HG02798 (cell line): ENCODE results near the gene NECAP2.
"Not testable (repeated sequence)": the region's sequence is repeated elsewhere in the genome, so short reads cannot be mapped to it uniquely, and the experiment has no call there.

Experiments used
- ATAC-seq: cut with Tn5 transposase; IDR thresholded peaks from one replicate; pipeline ENCODE4 v1.9.1; 2021; ENCODE audit warnings: mild to moderate bottlenecking; ENCODE audit not compliant: unreplicated experiment, poor library complexity

Gene NECAP2

DNA sequence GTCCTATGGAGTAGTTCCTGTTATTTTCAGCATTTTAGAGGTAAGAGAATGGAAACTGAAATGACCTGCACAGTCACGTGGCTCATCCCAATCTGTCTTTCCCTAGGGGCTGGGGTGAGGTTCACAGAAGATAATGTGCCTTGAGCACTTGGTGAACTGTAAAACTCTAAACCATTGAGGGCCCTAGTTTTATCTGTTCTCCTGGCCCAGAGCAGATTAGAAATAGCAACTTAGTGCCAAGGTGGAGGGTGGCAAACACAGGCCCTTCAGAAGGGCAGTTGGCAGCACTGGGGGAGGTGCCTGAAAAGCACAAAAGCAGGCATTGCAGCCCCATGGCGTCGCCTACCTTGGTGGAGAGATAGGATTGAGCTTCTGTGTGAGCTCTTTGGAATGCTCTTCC, 14.4 kb downstream of the NECAP2 start:
- ATAC-seq, result not testable (repeated sequence)

DNA sequence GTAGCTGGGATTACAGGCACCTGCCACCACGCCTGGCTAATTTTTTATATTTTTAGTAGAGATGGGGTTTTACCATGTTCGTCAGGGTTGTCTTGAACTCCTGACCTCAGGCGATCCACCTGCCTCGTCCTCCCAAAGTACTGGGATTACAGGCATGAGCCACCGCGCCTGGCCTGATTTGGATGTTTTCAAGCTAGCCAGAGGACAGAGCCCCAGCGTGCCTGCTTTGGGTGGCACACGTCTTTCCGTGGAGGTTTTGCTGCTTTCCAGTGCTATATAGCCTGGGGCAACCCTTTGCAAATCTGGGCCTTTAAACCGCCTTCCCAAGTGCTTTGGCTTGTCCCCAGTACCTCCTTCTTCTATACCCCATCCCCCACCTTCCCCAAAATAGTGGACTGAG, 15.6 kb downstream of the NECAP2 start:
- not testable (repeated sequence) for ATAC-seq

DNA sequence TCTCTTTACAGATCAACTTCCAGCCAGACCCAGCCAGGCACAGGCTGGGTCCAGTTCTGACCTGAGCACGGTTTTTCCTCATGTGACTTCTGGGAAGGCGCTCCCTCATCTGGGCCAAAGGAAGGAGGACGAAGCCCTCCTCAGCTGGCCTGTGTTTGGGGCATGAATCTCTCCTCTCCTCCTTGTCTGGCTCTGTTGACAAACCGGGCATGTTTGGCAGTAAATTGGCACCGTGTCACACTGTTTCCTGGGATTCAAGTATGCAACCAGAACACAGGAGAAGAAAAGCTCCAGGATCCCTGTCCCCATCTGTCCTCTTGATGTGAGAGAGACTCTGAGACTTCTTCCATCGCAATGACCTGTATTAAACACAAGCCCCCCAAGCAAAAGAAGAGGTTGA, 18.3 kb downstream of the NECAP2 start:
- ATAC-seq, result no peak

DNA sequence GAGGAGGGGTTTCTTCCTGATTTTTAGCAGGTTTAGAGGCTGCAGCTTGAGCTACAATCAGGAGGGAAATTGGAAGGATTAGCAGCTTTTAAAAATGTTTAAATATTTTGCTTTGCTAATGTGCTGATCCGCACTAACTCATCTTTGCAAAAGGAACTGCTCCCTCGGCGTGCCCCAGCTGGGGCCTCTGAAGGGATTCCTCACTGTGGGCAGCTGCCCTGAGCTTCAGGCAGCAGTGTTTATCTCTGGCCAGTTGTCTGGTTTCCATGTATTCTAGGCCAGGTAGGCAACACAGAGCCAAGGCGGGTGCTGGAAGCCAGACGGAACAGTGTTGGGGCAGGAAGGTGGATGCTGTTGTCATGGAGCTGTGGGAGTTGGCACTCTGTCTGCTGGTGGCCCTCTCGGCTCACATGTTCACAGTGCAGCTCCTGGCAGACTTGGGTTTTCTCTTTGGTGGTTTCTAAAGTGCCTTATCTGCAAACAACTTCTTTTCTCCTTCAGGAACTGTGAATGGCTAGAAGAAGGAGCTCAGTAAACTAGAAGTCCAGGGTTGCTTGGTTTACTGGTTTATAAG, 18.9 kb downstream of the NECAP2 start:
- ATAC-seq, result no peak

DNA sequence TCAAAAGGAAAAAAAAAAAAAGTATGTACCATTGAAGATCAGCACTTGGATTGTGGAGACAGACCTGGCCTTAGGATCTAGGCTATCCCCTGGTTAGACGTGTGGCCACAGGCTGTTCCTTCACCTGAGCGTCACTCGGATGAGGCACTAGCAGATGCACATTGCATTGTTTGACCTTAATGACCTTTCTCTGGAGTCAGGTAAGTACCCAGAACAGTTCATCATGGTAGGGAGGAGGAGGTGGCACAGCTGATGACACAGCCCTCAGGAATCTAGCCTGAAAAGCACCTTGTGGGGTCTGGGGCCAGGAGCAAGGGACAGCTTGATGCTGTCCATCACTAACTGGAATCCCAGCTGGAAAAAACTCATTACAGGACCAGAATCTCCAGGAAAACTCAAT, 21.2 kb downstream of the NECAP2 start:
- no peak for ATAC-seq

DNA sequence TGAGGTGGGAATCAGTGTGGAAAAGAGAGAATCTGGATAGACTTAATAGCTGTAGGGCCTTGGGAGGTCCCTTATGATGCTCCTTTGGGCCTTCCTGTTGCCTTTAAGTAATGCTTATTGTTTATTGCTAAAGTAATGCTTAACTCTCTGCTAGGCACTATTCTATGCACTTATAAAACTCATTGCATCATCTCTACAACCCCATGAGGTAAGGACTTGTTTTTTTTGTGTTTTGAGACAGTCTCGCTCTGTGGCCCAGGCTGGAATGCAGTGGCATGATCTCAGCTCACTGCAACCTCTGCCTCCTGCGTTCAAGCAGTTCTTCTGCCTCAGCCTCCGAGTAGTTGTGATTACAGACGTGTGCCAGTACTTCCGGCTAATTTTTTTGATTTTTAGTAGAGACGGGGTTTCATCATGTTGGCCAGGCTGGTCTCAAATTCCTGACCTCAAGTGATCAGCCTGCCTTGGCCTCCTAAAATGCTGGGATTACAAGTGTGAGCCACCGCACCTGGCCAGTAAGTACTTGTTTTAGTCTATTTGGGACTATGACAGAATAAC, 22.3 kb downstream of the NECAP2 start:
- no peak for ATAC-seq

DNA sequence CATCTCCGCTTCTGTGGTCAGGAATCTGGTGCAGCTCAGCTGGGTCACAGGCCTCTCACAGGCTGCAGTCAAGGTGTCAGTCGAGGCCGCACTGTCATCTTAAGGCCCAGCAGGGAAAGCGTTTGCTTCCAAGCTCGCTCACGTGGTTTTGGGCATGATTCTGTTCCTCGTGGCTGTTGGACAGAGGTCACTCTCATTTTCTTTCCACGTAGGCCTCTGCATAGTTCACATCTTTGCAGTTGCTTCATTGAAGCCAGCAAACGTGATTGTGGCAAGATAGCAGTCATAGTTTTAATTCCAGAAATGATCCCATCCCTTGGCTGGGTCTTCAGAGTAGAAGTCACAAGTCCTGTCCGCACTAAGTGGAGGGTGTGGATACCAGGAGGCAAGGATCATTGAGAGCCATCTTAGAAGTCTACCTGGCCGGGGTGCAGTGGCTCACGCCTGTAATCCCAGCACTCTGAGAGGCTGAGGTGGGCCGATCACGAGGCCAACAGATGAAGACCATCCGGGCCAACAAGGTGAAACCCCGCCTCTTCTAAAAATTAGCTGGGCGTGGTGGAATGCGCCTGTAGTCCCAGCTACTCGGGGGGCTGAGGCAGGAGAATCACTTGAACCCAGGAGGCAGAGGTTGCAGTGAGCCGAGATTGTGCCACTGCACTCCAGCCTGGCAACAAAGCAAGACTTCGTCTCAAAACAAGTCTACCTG, 24.5 kb downstream of the NECAP2 start:
- no peak for ATAC-seq

DNA sequence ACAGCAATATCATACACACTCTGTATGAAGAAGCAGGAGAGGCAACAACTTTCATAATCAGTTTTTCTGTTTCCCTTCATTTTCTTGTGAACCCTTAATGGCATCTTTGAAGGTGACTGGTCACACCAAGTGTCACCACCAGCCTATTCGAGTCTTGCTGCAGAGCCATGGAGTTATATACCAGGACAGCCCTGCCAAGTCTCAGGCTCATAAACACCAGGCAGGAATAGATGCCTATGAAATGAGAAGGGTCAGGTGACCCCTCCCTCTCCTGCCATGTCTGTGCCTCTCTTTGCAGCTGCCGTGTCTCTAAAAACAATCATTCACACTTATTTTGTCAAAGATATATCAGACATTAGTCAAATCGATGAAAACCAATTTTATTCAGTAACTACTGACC, 28.0 kb downstream of the NECAP2 start:
- no peak for ATAC-seq

DNA sequence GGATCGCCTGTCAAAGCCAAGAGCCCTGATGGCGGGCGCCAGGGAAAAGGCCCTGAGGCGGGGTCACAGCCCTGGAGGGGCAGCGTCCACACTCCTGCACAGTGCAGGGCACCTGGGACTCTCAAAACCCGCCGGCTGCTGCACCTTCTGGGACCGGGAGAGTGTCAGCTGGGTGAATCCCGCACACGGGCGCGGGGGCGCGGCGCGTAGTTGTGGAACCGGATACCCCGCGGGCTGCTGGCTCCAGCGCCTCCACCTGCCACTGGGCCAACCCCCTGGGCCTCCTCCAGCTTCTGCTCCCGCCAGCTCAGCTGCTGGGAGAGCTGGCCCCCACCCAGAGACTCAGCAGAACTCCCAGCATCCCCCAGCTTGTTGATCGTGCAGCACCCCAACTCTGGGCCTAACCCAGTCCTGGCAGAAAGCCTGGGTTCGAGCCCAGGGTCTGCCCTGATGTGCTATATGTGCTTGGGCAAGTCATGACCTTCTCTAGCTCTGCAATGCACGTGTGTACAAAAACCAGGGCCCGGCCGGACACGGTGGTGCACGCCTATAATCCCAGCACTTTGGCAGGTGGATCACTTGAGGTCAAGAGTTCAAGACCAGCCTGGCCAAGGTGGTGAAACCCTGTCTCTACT, 33.8 kb downstream of the NECAP2 start:
- no peak for ATAC-seq

DNA sequence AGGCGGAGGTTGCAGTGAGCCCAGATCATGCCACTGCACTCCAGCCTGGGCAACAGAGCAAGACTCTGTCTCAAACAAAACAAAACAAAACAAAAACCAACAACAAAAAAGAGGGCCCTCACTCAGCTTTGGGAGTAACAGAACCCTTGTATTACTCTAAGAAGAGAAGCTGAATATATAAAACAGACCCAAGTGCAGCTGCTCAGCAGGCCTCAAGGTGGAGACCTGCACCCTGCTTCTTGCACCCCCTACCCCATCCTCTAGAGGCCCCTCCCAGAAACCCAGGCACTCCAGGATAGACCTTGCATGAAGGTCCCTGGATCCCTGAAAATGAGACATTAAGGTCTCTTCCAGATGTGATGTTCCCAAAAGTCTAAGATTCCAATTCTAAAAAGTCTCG, 34.4 kb downstream of the NECAP2 start:
- not testable (repeated sequence) for ATAC-seq

DNA sequence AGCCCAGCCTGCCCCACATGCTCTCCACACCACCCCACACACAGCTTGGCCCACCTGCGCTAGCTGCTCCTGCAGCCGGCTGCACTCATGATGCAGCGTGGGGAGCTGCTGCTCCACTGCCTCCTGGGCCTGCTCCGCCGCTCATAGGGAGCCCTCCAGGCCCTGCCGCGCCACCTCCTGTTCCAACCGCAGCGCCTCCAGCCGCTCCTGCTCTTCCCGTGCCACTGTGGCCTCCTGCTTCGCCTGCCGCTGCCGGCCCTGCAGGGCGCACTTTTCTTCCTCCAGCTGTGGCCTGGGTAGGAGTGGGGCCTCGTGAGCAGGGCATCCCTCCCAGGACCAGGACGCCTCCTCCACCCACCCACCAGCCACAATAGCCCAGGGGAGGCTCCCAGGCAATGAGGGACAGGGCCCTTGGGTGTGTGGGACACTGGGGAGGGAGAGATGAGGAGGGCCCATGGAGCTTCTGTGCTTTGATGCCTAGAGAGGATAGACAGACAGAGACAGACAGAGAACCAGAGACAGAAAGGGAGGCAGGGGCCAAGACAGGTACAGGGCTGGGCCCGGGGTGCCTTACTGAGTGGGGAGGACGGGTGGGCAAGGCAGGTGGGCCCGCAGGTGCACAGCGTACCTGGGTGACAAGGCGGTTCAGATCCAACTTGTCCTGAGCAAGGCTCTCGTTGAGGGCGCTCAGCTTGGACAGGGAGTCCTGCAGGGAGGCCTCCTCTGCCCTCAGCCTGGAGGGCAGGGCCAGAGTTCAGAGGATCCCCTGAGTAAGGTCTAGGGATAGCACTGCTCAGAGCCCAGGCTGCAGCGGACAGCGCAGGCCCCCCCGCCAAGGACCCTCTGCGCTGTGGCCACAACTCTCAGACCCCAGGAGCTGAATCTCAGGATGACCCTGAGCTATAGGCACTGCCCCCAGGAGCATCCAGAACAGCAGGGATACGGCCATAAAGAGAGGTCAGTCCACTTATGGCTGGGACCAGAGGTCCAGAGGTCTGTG, 35.5 kb downstream of the NECAP2 start:
- not testable (repeated sequence) for ATAC-seq

DNA sequence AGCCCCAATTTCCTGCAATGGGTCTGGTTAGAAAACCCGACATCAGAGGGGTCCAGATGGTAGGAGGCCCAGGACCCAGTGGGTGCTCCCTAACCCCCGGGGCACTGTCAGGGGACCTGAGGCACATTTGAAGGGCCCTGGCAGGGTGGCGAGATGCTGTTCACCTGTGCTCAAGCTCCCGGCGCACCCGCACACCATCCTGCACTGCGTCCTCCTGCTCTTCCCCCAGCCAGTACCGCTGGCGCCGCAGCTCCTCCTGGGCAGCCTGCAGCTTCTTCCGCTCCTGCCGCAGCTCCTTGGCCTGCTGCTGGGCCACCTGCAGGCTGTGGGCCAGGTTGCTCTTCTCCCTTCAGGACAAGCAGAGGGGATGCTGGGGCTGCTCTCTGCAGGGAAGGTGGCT, 37.6 kb downstream of the NECAP2 start:
- ATAC-seq, result no peak

DNA sequence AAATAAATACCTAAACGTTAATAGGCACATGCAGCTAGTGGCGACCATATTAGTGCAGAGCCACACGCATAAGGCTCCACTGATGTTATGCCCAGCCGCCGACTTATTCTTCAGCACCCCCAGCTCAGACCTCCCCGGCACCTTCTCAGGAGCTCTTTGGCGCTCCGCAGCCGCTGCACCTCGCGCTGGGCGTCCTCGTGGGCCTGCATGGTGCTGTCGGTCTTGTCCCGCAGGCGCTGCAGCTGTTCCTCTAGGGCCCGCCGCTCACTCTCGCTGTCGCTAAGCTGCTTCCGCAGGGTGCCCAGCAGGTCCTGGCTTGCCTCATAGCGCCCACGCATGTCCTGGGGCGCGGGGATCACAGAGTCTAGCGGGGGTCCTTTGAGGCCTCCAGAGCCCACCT, 42.6 kb downstream of the NECAP2 start:
- ATAC-seq, result not testable (repeated sequence)

DNA sequence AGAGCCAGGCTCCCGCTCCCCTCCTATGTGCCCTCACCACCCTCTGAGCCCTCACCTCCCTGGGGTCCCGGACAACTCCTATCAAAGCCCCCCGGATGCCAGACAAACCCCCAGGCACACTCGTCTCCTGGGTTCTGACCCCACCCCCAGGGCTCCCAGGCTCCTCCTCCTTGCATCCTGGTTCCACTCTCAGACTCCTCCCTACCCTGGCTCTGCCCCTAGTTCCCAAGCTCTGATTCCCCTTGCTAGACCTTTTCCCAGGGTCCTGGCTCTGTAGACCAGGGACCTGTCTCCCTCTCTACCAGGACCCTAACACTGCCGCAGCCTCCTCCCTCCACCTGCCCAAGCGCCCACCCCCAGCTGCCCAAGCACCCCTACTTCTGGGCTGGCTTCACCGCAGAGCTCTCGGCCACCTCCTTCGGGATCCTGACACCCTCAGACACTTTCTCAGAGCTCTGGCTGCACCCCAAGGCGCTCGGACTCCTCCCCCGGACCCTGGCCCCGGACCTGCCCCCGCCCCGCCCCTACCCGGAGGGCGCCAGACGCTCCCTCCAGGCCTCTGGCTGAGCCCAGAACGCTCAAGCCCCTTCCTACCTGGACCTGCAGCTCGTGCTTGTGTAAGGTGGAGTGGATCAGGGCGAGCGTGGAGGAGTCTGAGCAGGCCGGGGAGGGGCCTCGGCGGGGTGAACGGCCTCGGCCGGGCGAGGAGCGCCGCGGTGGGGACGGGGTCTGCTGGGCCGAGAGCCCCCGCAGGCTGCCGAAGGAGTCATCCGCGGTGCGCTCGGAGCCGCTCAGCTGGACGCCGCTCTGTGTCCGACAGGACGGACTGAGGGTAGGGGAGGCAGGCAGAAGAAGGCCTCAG, 43.3 kb downstream of the NECAP2 start:
- not testable (repeated sequence) for ATAC-seq

DNA sequence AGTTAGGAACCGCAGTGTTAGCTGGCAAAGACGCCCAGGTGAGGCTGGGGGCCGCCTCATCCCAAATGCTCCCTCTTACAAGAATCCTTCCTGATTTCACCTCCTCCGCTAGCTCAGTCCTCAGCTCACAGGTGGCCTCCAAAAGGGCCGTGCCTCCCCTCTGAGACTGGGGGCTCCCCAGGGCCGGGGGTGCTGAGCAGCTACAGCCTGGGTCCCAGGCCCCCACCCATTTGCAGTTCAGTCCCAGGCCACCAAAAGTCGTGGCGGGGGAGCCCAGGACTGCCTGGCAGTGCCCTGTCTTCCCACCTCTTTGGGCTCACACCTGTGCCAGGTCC, 43.9 kb downstream of the NECAP2 start:
- ATAC-seq, result no peak

DNA sequence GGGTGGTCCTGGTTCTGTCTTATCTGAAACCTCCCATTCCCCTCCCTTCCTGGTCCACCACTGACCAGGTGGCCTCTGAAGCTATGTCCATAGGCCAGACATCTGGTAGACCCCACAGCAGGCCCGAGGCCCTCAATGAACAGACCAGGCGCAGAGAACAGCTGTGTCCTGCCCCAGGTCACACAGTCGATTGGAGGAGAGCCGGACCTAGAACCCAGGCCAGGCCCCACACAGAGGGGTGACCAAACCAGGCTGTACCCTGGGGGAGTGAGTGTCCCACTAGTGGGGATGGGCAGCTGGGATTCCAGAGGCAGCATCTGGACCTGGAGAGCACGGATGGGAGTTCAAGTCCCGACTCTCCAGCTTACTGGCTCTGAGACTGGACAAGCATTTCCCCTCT, 44.4 kb downstream of the NECAP2 start:
- no peak for ATAC-seq

DNA sequence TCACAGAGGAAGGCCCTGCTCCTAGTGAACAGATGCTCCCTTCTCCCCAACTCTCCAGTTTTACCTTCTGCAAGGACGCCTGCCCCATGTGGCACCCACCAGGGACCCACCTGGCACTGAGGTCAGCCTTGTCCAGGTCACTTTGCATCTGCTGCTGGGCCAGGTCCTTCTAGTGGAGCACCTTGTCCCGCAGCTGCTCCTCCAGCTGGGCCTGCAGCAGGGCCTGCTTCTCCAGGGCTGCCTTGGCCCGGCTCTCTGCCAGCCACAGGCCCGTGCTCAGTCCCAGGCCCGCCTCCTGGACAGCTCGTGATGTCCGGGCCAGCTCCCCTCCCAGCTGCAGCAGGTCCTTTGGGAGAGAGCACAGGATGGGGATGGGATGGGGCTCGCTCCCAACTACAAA, 45.8 kb downstream of the NECAP2 start:
- ATAC-seq, result not testable (repeated sequence)

DNA sequence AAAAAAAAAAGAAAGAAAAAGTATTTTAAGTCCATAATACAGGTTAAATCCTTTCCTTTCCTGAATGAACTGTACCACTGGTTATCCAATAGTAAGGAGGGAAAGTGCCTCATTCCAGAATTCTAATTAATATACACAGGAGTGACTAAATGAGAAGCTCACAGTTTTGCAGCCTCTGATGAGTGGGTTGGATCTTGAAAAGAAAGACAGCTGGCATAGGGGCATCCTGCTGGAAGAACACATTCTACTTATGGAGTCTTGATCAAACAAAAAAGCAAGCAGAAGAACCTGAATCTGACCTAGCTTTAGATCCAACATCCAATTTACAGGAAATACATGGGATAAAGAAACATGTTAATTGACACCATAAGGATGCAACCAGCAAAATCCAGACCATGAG, 46.5 kb downstream of the NECAP2 start:
- not testable (repeated sequence) for ATAC-seq

DNA sequence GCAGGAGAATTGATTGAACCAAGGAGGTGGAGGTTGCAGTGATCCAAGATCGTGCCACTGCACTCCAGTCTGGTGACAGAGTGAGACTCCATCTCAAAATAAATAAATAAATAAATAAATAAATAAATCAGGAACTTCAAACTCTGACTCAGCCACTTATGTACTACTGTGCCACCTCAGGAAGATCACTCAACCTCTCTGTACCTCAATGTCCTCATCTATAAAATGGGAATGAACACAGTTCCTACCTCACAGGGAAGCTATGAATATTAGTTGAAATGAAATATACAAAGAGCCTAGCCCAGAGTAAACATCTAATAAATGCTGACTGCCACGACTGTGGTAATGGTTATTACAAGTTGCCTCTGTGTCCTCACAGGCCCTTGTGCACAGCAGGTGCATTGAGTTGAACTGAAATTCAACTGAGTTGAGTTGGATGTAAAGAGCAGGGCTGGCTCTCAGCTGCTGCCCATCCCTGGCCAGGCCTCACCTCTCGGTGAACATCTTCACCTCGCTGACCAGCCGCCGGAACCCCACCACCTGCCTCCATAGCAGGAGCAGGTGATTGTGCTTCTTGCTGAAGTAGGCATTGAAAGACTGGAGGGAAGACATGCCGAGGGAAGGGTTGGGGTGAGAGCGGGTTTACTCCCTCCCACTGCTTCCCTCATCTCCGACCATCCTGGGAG, 48.8 kb downstream of the NECAP2 start:
- not testable (repeated sequence) for ATAC-seq
